ENCODE measurements around the gene CX3CR1. TPM values are rescaled to one million over a fixed set of nuclear protein-coding genes. Genes with fewer than 3 reads are reported as not detected.
A peak's percentile ranks its signal among the peaks of the same experiment; 100 is the strongest.

Gene CX3CR1
- total and polyA plus RNA-seq, 9 of the 15 experiments (the other 6 are each of a cell fraction or from before 2014, with no cell fraction given), result 0.03 to 0.21 TPM; not detected in 7

DNA sequence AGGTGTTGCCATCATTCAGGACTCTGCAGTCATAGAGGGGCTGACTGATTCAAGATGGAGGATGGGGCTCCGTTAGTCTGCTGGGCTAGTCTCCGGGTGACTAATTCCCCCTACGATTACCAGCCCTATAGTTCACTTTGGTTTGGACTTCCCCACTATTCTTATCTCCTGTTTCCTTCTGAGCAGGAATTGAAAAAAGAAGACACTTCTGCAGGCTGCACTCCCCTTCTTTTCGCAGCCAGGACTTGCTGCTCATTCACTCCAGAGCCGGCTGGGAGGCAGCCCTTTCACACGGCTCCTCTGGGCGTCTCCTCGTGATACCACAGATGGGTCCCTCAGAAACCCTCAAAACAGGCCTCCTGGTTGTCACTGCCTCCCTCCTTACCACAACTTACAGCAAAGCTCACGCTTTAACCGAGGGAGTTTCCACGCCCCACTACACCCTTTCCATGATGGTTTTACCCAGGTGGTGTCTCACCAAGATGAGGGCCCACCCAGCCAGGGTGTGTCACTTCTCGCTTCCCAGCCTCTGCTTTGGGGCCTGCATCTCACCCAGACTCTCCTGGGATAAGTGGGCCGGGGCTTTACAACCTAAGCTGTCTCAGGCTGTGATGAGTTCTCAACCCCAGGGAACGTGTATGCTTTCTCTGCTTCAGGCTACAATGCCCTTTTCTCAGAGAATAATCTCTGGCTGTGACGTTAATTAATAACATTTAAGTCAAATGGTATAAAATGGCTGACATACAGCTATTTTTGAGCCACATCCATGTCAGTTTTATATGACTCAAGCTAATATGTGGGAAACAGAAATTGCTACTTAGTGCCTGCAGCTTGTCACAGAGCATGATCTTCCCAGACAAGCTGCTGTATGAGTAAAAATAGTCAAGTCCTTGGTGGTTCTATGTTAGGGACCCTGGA lies 11.9 kb downstream of the CX3CR1 start (continued):
- TF ChIP-seq NELFE (IDR thresholded peaks at IDR 0.05; ENCODE audit: insufficient read depth, insufficient read length) (no peak), SRSF9 (IDR thresholded peaks at IDR 0.05; ENCODE audit: borderline replicate concordance, low read depth, low read length) (no peak), SAFB (IDR thresholded peaks at IDR 0.05; ENCODE audit: borderline replicate concordance, low read depth, low read length) (no peak), ETS2 (tag; IDR thresholded peaks at IDR 0.05; ENCODE audit: borderline replicate concordance, poor library complexity, severe bottlenecking) (no peak), POLR2G (IDR thresholded peaks at IDR 0.05; ENCODE audit: low read depth, low read length) (no peak), ZHX1 (conservative IDR thresholded peaks at IDR 0.05; ENCODE audit: low read length) (no peak), NR2F6 (CRISPR knock-in tag; IDR thresholded peaks at IDR 0.05) (no peak), E2F5 (CRISPR knock-in tag; IDR thresholded peaks at IDR 0.05) (no peak), RUNX1 (IDR thresholded peaks at IDR 0.05; ENCODE audit: low read depth) (no peak), ESRRA (IDR thresholded peaks at IDR 0.05; ENCODE audit: borderline replicate concordance, low read depth) (no peak), ARHGAP35 (IDR thresholded peaks at IDR 0.05; ENCODE audit: partially characterized antibody) (no peak), ZNF589 (CRISPR knock-in tag; IDR thresholded peaks at IDR 0.05; ENCODE audit: low read depth) (peak; percentile 39; the same call in 1 of the 2 replicates), MEF2A (IDR thresholded peaks at IDR 0.05; ENCODE audit: control insufficient read depth, low read depth, low read length) (no peak), SMARCC2 (IDR thresholded peaks at IDR 0.05; ENCODE audit: low read depth) (no peak), NFIX (CRISPR knock-in tag; IDR thresholded peaks at IDR 0.05; ENCODE audit: low read depth) (no peak), CBFB (CRISPR knock-in tag; IDR thresholded peaks at IDR 0.05) (no peak), HDAC8 (tag; IDR thresholded peaks at IDR 0.05) (no peak), ZC3H4 (CRISPR knock-in tag; IDR thresholded peaks at IDR 0.05; ENCODE audit: borderline replicate concordance) (no peak), FOSL1 (tag; conservative IDR thresholded peaks at IDR 0.05) (peak; percentile 83), KLF16 (IDR thresholded peaks at IDR 0.05) (no peak), HDAC2 (IDR thresholded peaks at IDR 0.05) (no peak)
- TF ChIP-seq, protein P1, sequence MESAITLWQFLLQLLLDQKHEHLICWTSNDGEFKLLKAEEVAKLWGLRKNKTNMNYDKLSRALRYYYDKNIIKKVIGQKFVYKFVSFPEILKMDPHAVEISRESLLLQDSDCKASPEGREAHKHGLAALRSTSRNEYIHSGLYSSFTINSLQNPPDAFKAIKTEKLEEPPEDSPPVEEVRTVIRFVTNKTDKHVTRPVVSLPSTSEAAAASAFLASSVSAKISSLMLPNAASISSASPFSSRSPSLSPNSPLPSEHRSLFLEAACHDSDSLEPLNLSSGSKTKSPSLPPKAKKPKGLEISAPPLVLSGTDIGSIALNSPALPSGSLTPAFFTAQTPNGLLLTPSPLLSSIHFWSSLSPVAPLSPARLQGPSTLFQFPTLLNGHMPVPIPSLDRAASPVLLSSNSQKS (CRISPR knock-in tag; IDR thresholded peaks at IDR 0.05), result no peak
- TF ChIP-seq, protein P2, sequence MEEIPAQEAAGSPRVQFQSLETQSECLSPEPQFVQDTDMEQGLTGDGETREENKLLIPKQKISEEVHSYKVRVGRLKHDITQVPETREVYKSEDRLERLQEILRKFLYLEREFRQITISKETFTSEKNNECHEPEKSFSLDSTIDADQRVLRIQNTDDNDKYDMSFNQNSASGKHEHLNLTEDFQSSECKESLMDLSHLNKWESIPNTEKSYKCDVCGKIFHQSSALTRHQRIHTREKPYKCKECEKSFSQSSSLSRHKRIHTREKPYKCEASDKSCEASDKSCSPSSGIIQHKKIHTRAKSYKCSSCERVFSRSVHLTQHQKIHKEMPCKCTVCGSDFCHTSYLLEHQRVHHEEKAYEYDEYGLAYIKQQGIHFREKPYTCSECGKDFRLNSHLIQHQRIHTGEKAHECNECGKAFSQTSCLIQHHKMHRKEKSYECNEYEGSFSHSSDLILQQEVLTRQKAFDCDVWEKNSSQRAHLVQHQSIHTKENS (CRISPR knock-in tag; IDR thresholded peaks at IDR 0.05), result no peak
